ENCODE results near the gene STOML2. TPM values are rescaled to one million over a fixed set of nuclear protein-coding genes. Genes with fewer than 3 reads are reported as not detected.

The STOML2 gene
- total and polyA plus RNA-seq, 9 of the 15 experiments (the other 6 are each of a cell fraction or from before 2014, with no cell fraction given), result 110 to 220 (median 174) TPM

DNA sequence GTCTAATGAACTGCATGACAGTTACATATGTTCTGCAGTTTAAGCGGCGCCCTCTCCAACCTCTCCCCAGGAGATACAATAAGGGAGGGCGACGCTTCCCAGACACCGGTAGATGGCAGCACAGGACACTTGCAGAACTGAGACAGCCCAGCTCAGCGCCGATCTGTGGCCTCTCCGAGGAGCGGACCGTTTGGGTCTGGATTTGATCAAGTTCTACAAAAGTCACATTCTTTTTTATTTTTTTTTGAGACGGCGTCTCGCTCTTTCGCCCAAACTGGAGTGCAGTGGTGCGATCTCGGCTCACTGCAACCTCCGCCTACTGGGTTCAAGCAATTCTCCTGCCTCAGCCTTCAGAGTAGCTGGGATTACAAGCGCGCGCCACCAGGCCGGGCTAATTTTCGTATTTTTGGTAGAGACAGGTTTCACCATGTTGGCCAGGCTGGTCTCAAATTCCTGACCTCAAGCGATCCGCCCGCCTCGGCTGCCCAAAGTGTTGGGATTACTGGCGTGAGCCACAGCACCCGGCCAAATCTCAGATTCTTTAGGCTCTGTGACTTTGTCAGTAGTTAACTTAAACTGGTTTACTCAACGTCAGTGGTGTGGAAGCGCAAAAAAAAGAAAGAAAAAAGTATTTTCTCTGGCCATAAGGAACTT, 14.1 kb upstream of the STOML2 start (continued):
- TF ChIP-seq FOXJ3 (CRISPR knock-in tag; IDR thresholded peaks at IDR 0.05), result no peak
- no peak for TF ChIP-seq PPARD (CRISPR knock-in tag; IDR thresholded peaks at IDR 0.05)
- no peak for TF ChIP-seq ZNF57 (CRISPR knock-in tag; IDR thresholded peaks at IDR 0.05)
- TF ChIP-seq ZNF239 (CRISPR knock-in tag; IDR thresholded peaks at IDR 0.05), result no peak
- TF ChIP-seq LARP7 (IDR thresholded peaks at IDR 0.05), result no peak
- TF ChIP-seq DPF2 (IDR thresholded peaks at IDR 0.05), result no peak
- no peak for TF ChIP-seq U2AF1 (optimal IDR thresholded peaks at IDR 0.05; ENCODE audit: low read depth, low read length)
- no peak for TF ChIP-seq NFATC3 (IDR thresholded peaks at IDR 0.05)
- TF ChIP-seq, protein P1, sequence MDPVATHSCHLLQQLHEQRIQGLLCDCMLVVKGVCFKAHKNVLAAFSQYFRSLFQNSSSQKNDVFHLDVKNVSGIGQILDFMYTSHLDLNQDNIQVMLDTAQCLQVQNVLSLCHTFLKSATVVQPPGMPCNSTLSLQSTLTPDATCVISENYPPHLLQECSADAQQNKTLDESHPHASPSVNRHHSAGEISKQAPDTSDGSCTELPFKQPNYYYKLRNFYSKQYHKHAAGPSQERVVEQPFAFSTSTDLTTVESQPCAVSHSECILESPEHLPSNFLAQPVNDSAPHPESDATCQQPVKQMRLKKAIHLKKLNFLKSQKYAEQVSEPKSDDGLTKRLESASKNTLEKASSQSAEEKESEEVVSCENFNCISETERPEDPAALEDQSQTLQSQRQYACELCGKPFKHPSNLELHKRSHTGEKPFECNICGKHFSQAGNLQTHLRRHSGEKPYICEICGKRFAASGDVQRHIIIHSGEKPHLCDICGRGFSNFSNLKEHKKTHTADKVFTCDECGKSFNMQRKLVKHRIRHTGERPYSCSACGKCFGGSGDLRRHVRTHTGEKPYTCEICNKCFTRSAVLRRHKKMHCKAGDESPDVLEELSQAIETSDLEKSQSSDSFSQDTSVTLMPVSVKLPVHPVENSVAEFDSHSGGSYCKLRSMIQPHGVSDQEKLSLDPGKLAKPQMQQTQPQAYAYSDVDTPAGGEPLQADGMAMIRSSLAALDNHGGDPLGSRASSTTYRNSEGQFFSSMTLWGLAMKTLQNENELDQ (CRISPR knock-in tag; IDR thresholded peaks at IDR 0.05; ENCODE audit: borderline replicate concordance), result no peak
- TF ChIP-seq MCM3 (IDR thresholded peaks at IDR 0.05), result no peak
- peak; percentile 74 to 86 for TF ChIP-seq RAD21 (CRISPR knock-in tag; conservative IDR thresholded peaks at IDR 0.05 in 1 of 2, IDR thresholded peaks at IDR 0.05 in 1 of 2)
- TF ChIP-seq STAG1 (CRISPR knock-in tag; IDR thresholded peaks at IDR 0.05; ENCODE audit: borderline replicate concordance), result peak; percentile 29; the same call in 1 of the 2 replicates
- TF ChIP-seq ZNF174 (CRISPR knock-in tag; IDR thresholded peaks at IDR 0.05), result no peak
- no peak for TF ChIP-seq ZC3H4 (CRISPR knock-in tag; IDR thresholded peaks at IDR 0.05; ENCODE audit: borderline replicate concordance)
- TF ChIP-seq TCF7 (IDR thresholded peaks at IDR 0.05; ENCODE audit: borderline replicate concordance), result no peak
- no peak for TF ChIP-seq ZNF445 (CRISPR knock-in tag; IDR thresholded peaks at IDR 0.05; ENCODE audit: low read depth)
- TF ChIP-seq, protein P2, sequence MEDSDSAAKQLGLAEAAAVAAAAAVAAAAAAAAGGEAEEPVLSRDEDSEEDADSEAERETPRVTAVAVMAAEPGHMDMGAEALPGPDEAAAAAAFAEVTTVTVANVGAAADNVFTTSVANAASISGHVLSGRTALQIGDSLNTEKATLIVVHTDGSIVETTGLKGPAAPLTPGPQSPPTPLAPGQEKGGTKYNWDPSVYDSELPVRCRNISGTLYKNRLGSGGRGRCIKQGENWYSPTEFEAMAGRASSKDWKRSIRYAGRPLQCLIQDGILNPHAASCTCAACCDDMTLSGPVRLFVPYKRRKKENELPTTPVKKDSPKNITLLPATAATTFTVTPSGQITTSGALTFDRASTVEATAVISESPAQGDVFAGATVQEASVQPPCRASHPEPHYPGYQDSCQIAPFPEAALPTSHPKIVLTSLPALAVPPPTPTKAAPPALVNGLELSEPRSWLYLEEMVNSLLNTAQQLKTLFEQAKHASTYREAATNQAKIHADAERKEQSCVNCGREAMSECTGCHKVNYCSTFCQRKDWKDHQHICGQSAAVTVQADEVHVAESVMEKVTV (CRISPR knock-in tag; IDR thresholded peaks at IDR 0.05), result peak; percentile 66
- TF ChIP-seq, protein P3, sequence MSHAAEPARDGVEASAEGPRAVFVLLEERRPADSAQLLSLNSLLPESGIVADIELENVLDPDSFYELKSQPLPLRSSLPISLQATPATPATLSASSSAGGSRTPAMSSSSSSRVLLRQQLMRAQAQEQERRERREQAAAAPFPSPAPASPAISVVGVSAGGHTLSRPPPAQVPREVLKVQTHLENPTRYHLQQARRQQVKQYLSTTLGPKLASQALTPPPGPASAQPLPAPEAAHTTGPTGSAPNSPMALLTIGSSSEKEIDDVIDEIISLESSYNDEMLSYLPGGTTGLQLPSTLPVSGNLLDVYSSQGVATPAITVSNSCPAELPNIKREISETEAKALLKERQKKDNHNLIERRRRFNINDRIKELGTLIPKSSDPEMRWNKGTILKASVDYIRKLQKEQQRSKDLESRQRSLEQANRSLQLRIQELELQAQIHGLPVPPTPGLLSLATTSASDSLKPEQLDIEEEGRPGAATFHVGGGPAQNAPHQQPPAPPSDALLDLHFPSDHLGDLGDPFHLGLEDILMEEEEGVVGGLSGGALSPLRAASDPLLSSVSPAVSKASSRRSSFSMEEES (CRISPR knock-in tag; IDR thresholded peaks at IDR 0.05), result no peak
- no peak for TF ChIP-seq NFIC (IDR thresholded peaks at IDR 0.05)
- TF ChIP-seq ZNF263 (CRISPR knock-in tag; IDR thresholded peaks at IDR 0.05; ENCODE audit: borderline replicate concordance), result no peak
- TF ChIP-seq, protein P4, sequence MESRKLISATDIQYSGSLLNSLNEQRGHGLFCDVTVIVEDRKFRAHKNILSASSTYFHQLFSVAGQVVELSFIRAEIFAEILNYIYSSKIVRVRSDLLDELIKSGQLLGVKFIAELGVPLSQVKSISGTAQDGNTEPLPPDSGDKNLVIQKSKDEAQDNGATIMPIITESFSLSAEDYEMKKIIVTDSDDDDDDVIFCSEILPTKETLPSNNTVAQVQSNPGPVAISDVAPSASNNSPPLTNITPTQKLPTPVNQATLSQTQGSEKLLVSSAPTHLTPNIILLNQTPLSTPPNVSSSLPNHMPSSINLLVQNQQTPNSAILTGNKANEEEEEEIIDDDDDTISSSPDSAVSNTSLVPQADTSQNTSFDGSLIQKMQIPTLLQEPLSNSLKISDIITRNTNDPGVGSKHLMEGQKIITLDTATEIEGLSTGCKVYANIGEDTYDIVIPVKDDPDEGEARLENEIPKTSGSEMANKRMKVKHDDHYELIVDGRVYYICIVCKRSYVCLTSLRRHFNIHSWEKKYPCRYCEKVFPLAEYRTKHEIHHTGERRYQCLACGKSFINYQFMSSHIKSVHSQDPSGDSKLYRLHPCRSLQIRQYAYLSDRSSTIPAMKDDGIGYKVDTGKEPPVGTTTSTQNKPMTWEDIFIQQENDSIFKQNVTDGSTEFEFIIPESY (CRISPR knock-in tag; IDR thresholded peaks at IDR 0.05), result no peak
- TF ChIP-seq ZKSCAN1 (IDR thresholded peaks at IDR 0.05; ENCODE audit: low read depth, low read length), result no peak
